ENCODE results near the gene TMEM252.

DNA sequence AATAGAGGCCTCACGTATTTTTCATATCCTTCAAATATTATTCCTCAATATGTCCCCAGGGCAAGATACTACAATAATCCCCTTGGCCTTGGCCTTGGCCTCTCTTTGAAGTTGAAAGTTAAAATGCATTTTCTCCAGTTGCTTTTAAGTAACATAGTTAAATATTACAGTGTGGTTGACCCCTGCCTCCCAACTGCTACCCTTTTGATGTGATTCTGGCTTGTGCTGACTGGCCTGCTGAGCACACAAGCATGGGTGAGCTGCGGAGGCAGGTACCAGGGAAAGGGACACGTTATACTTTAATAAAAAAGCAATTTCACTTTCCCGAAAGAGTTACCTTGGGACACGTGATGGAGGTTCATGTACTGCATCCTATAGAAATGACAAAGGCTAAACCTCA is 17.9 kb upstream of the TMEM252 start:
- TF ChIP-seq POLR2A (IDR thresholded peaks at IDR 0.05) (no peak), POLR2AphosphoS5 (IDR thresholded peaks at IDR 0.05) (no peak), EP300 (IDR thresholded peaks at IDR 0.05) (no peak)
- TF ChIP-seq, protein P1, sequence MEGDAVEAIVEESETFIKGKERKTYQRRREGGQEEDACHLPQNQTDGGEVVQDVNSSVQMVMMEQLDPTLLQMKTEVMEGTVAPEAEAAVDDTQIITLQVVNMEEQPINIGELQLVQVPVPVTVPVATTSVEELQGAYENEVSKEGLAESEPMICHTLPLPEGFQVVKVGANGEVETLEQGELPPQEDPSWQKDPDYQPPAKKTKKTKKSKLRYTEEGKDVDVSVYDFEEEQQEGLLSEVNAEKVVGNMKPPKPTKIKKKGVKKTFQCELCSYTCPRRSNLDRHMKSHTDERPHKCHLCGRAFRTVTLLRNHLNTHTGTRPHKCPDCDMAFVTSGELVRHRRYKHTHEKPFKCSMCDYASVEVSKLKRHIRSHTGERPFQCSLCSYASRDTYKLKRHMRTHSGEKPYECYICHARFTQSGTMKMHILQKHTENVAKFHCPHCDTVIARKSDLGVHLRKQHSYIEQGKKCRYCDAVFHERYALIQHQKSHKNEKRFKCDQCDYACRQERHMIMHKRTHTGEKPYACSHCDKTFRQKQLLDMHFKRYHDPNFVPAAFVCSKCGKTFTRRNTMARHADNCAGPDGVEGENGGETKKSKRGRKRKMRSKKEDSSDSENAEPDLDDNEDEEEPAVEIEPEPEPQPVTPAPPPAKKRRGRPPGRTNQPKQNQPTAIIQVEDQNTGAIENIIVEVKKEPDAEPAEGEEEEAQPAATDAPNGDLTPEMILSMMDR (IDR thresholded peaks at IDR 0.05), result no peak
